HCT116 (cell line): ENCODE data around the gene ATXN1.

ENCODE experiments used
- CBX3 ChIP-seq: IDR thresholded peaks from 2 replicates; pipeline ENCODE4 v1.6.1; 2012; ENCODE audit warnings: low read depth
- CEBPB ChIP-seq: IDR thresholded peaks from 2 replicates; pipeline ENCODE4 v1.6.1; 2012; ENCODE audit warnings: low read depth
- EZH2 ChIP-seq: fragments of 200-600 bp; sonication (generic); IDR thresholded peaks from 2 replicates; pipeline ENCODE4 v1.6.1; 2017; ENCODE audit warnings: antibody characterized with exemption, mixed run types
- EZH2phosphoT487 ChIP-seq: fragments of 200-600 bp; IDR thresholded peaks from 2 replicates; pipeline ENCODE4 v1.6.1; 2018; ENCODE audit warnings: antibody characterized with exemption, borderline replicate concordance
- JUND ChIP-seq: IDR thresholded peaks from 2 replicates; pipeline ENCODE4 v1.6.1; 2012
- MAX ChIP-seq: IDR thresholded peaks from 2 replicates; pipeline ENCODE4 v1.6.1; 2012
- POLR2A ChIP-seq: IDR thresholded peaks from 2 replicates; pipeline ENCODE4 v1.7.0; 2011; ENCODE audit warnings: borderline replicate concordance; ENCODE audit not compliant: insufficient read depth, insufficient read length; ENCODE audit errors: extremely low read depth
- POLR2AphosphoS5 ChIP-seq: IDR thresholded peaks from 2 replicates; pipeline ENCODE4 v1.6.1; 2011; ENCODE audit warnings: mild to moderate bottlenecking, low read depth, low read length, moderate library complexity
- RAD21 ChIP-seq: IDR thresholded peaks from 2 replicates; pipeline ENCODE4 v1.6.1; 2012; ENCODE audit warnings: low read depth, mild to moderate bottlenecking
- REST ChIP-seq: IDR thresholded peaks from 2 replicates; pipeline ENCODE4 v1.6.1; 2012; ENCODE audit warnings: low read depth
- SRF ChIP-seq: IDR thresholded peaks from 2 replicates; pipeline ENCODE4 v1.6.1; 2012; ENCODE audit warnings: low read depth
- YY1 ChIP-seq: IDR thresholded peaks from 2 replicates; pipeline ENCODE4 v1.6.1; 2011; ENCODE audit warnings: low read length, low read depth, moderate library complexity, mild to moderate bottlenecking; ENCODE audit not compliant: insufficient replicate concordance; ENCODE audit errors: extremely low read depth
- TF ChIP-seq, protein P1 (sequence below), 3 experiments: fragments of 200-600 bp in 1 of 3; sonication (generic) in 1 of 3; IDR thresholded peaks in 2 of 3; conservative IDR thresholded peaks in 1 of 3; 2 replicates each; pipeline ENCODE4 v1.5.1; 2012 to 2017; ENCODE audit warnings: low read depth in 2 of 3, low read length in 2 of 3, antibody characterized with exemption in 1 of 3, borderline replicate concordance in 1 of 3, control low read depth in 1 of 3, mild to moderate bottlenecking in 1 of 3, mixed read lengths in 1 of 3, mixed run types in 1 of 3, moderate library complexity in 1 of 3; ENCODE audit not compliant: insufficient read depth in 1 of 3
- TF ChIP-seq, protein P2 (sequence below): IDR thresholded peaks from 2 replicates; pipeline ENCODE4 v1.6.1; 2012

DNA sequence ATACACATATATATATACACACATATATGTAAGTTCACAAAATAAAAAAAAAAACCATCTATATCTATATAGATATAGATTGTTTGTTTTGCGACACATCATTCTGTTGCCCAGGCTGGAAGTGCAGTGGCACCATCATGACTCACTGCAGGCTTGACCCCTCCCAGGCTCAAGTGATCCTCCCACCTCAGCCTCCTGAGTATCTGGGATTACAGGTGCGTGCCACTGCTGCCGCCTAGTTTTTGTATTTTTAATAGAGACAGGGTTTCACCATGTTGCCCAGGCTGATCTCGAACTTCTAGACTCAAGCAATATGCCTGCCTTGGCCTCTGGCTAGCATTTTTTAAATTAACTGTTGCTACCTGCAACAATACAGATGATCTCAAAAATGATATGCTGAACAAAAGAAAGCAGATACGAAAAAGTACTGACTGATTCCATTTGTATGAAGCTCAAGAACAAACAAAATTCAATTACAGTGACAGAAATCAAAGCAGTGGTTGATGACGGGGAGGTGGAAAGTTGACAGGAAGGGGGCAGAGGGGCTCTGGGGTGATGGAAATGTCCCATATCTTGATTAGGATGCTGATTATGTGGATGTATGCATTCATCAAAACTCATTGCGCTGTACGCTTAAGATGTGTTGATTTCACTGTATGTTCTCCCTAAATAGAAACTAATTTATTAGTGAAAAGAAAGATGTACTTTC, 49.6 kb downstream of the ATXN1 start:
- TF ChIP-seq, protein P1, sequence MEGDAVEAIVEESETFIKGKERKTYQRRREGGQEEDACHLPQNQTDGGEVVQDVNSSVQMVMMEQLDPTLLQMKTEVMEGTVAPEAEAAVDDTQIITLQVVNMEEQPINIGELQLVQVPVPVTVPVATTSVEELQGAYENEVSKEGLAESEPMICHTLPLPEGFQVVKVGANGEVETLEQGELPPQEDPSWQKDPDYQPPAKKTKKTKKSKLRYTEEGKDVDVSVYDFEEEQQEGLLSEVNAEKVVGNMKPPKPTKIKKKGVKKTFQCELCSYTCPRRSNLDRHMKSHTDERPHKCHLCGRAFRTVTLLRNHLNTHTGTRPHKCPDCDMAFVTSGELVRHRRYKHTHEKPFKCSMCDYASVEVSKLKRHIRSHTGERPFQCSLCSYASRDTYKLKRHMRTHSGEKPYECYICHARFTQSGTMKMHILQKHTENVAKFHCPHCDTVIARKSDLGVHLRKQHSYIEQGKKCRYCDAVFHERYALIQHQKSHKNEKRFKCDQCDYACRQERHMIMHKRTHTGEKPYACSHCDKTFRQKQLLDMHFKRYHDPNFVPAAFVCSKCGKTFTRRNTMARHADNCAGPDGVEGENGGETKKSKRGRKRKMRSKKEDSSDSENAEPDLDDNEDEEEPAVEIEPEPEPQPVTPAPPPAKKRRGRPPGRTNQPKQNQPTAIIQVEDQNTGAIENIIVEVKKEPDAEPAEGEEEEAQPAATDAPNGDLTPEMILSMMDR (IDR thresholded peaks at IDR 0.05 in 2 of 3, conservative IDR thresholded peaks at IDR 0.05 in 1 of 3; ENCODE audit: borderline replicate concordance in 1 of 3, insufficient read depth in 1 of 3, low read depth in 2 of 3, low read length in 2 of 3) = peak; percentile 25 to 72 (median 47); a peak in 5 of 6 replicates
- TF ChIP-seq REST = no peak
- TF ChIP-seq RAD21 = peak; percentile 93
- TF ChIP-seq CBX3 = peak; percentile 32; the same call in 1 of the 2 replicates
- TF ChIP-seq CEBPB = 0 out of 2 replicates have a peak, but pooled peaks have one; percentile 49
- TF ChIP-seq POLR2A = no peak
- TF ChIP-seq EZH2 = no peak
- no peak for TF ChIP-seq EZH2phosphoT487
- TF ChIP-seq, protein P2, sequence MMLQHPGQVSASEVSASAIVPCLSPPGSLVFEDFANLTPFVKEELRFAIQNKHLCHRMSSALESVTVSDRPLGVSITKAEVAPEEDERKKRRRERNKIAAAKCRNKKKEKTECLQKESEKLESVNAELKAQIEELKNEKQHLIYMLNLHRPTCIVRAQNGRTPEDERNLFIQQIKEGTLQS = no peak
- TF ChIP-seq YY1 = no peak
- TF ChIP-seq MAX = 0 out of 2 replicates have a peak, but pooled peaks have one; percentile 20
- no peak for TF ChIP-seq POLR2AphosphoS5
- TF ChIP-seq SRF = no peak
- peak; percentile 72 for TF ChIP-seq JUND
